Measurements from ENCODE around the gene PTPN11.

- TF ChIP-seq CTCF (IDR thresholded peaks at IDR 0.05; ENCODE audit: low read depth, low read length, missing input control) (no peak), MAX (IDR thresholded peaks at IDR 0.05) (no peak)
Measured at GRCh38 chr12:112515868-112516267, 97.1 kb downstream of the PTPN11 start.

All from liver (tissue), 2 donors.